Astrocyte of the cerebellum (primary cell): ENCODE measurements around the gene ABCD4.

Source experiments
- DNase-seq: peaks from one replicate; pipeline ENCODE4 v3.0.0-alpha.2; 2011; ENCODE audit warnings: low read depth
- H3K4me3 ChIP-seq: 2 replicates; pipeline ENCODE4 v1.5.1; 2011; ENCODE audit warnings: mild to moderate bottlenecking, low read depth, low read length, moderate library complexity
- in situ Hi-C: cut with HindIII; loops from 2 replicates; pipeline ENCODE4 v1.10.0; 2017; ENCODE audit warnings: low sequenced_read_pairs
- TF ChIP-seq, protein P1 (sequence below): IDR thresholded peaks from 2 replicates; pipeline ENCODE4 v1.5.1; 2012; ENCODE audit warnings: low read length, low read depth, moderate library complexity, mild to moderate bottlenecking; ENCODE audit errors: missing control alignments

The ABCD4 gene

DNA sequence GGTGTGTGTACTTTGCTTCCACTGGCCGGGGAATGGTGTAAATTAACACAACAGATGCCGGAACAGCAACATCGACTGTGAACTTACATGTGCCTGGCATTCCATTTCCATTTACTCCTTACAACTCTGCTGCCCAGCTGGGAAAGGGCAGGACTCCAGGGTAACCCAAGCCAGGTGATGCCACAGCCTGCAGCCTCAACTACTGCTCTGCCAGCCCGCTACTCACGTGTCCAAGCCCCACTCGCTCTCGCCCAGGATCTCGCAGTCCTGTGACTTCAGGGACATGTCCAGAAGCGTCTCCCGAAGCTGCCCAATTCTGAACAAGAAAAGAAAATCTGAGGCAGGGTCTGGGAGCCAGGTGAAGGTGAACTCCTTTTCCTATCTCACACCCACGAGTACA, 10.7 kb downstream of the ABCD4 start:
- TF ChIP-seq, protein P1, sequence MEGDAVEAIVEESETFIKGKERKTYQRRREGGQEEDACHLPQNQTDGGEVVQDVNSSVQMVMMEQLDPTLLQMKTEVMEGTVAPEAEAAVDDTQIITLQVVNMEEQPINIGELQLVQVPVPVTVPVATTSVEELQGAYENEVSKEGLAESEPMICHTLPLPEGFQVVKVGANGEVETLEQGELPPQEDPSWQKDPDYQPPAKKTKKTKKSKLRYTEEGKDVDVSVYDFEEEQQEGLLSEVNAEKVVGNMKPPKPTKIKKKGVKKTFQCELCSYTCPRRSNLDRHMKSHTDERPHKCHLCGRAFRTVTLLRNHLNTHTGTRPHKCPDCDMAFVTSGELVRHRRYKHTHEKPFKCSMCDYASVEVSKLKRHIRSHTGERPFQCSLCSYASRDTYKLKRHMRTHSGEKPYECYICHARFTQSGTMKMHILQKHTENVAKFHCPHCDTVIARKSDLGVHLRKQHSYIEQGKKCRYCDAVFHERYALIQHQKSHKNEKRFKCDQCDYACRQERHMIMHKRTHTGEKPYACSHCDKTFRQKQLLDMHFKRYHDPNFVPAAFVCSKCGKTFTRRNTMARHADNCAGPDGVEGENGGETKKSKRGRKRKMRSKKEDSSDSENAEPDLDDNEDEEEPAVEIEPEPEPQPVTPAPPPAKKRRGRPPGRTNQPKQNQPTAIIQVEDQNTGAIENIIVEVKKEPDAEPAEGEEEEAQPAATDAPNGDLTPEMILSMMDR, result no peak
- no peak overlapping the region for H3K4me3 ChIP-seq
- DNase-seq, result no peak
- in situ Hi-C loops, result loop anchor here (5.0 to 10.0 kb wide), 2 partner anchors 63 to 65 kb away; no protein-coding TSS in a partner anchor

DNA sequence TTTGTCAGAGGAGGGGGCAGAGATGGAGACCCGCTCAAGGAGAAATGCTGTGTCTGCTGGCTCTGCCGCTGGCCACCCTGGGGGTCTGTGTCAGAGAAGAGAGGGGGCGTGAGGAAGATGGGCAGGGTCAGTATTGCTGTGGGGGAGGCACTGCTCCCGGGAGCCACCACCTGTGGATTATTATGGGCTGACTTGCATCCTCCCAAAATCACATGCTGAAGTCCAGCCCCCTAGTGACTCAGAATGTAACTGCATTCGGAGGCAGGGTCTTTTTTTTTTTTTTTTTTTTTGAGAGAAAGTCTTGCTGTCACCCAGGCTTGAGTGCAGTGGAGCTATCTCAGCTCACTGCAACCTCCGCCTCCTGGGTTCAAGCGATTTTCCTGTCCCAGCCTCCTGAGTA, 12.3 kb downstream of the ABCD4 start:
- in situ Hi-C loops, result loop anchor here (5.0 to 10.0 kb wide), 2 partner anchors 63 to 64 kb away; no protein-coding TSS in a partner anchor
- DNase-seq, result no peak

DNA sequence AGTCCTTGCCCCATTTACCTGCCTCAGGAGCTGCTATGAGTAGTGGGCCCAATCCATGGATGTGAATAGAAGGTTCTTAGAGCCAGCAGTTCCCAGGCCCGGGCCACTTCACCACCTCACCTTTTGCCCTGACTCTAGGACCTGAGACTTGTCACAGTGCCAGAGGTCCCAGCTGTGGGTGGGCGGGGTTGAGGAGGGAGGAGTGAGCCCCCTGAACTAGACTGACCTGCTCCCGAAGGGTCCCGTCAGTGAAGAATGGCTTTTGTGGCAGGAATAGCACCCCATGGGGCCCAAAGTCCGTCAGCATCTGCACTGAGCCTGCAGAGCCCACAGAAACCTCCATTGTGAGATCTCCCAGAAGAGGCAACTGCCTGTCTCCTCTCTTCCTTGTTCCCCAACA, 12.9 kb downstream of the ABCD4 start:
- TF ChIP-seq, protein P1, result no peak
- in situ Hi-C loops, result loop anchor here (5.0 to 10.0 kb wide), 2 partner anchors 62 to 65 kb away; no protein-coding TSS in a partner anchor
- DNase-seq, result no peak
- H3K4me3 ChIP-seq, result no peak overlapping the region

More for the DNA sequence above, 12.3 kb downstream of the ABCD4 start:
- TF ChIP-seq, protein P1, result peak; percentile 51
- H3K4me3 ChIP-seq, result no peak overlapping the region

DNA sequence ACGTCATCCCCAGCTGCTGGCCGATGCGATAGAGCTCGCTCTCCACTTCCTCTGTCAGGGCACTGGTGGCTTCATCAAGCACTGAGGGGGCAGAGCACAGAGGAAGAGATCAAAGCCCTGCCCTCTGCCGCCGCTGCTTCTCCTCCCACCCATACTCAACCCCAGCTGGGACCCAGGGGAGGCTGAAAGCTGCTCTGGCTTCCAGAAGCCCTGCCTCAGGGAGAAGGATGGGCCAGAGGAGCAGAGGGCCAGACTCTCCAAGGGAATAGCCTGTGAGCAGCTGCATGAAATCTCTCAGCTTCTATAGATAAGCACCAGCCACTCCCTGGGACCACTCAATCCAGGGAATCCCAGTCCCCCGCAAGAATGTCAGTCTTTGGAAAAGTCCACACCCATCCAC, 16.0 kb downstream of the ABCD4 start:
- H3K4me3 ChIP-seq, result no peak overlapping the region
- in situ Hi-C loops, result no loop called here
- TF ChIP-seq, protein P1, result no peak
- DNase-seq, result no peak

DNA sequence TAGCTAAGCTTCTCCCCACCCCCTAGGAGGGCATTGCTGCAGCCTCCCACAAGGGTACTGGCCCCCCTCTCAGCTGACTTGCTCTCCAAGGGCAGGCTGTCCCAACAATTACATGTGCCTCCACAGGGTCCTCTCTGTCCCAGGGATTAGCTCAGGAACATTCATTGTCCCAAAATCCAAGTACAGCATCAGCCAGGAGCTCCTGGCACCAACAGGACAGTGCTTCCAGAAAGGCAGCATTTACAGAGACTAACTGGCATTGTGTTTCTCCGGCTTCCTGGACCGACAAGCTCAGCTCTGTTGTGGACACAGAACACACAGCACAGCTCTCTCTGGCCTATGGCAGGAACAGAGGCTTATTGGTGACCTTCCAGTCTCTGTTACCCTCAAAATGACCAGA, 21.7 kb downstream of the ABCD4 start:
- DNase-seq, result no peak
- TF ChIP-seq, protein P1, result no peak
- in situ Hi-C loops, result no loop called here
- no peak overlapping the region for H3K4me3 ChIP-seq

DNA sequence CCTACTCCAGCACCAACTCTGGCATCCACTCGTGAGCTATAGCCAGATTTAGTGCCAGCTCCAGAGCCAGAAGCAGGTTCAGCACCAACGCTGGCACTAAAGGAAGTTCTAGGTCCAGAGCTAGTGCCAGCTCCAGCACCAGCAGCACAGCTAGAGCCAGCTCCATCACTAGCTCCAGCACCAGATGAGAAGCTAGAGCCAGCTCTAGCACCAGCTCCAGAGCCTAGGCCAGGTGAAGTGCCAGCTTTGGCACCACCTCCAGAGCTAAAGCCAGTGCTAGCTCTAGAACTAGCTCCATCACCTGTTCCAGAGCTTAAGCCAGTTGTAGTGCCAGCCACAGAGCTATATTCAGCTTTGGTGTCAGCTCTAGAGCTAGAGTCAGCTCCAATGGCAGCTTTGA, 24.7 kb downstream of the ABCD4 start:
- in situ Hi-C loops, result no loop called here
- no peak for DNase-seq
- no peak overlapping the region for H3K4me3 ChIP-seq
- TF ChIP-seq, protein P1, result no peak

DNA sequence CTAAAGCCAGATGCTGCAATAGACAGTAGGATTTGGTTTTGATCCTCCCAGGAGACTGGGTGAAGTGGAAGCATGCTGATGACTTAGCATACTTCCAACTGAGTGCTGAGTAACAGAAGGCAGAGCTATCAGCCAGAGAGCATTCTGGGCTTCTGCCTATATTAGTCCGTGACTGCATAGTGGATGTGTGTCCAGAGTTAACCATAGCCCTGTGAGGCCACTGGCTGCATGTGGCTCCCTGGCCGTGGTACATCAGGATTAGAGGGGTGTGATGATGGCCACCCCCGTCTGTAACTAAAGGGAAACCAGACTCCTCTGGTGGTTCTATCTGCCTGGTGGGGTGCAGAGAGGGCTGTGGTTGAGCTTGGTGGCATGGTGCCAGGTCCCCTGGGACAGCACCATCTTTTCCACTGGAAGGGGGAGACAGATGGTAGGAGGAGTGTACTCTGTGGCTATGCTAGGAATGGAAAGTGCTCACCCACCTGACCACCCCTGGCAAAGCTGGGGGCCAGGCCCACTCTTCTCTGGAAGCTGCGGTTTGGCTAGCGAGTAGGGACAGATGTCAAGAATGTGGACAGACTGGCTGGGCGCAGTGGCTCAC, 27.4 kb downstream of the ABCD4 start:
- TF ChIP-seq, protein P1, result no peak
- H3K4me3 ChIP-seq, result no peak overlapping the region
- in situ Hi-C loops, result no loop called here
- DNase-seq, result peak; percentile 53
